ENCODE measurements around the gene CYP27C1. TPM values are rescaled to one million over a fixed set of nuclear protein-coding genes. Genes with fewer than 3 reads are reported as not detected.

The CYP27C1 gene
- polyA plus RNA-seq, 2 of the 4 experiments (the other 2 are of a cell fraction) = 2.2 to 4.6 TPM

DNA sequence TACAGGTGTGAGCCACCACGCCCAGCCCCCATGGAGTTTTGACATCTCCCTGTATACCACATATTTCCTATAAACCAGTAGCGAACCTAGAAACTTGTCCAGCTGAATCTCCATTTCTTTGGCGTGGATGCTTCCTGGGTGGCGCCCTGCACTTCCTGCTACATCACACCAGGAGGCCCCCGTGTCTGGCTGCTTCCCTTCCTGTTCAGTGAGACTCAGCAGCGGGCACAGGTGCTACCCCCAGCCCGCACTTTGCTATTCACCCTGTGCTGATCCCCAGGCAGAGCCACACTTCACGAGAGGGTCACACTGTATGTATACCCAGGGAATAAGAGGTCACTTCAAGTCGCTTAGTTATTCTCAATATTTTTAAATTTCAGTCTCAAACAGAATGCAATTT lies 35.0 kb downstream of the CYP27C1 start:
- FAIRE-seq (no peak), ATAC-seq (peak in 1 of 2 experiments; percentile 44; a peak in 1 of 6 replicates), DNase-seq (ENCODE audit: low read depth in 1 of 2, low spot score in 1 of 2) (no peak)
- WGBS (ENCODE audit: missing lambda C conversion rate) = 78% methylated on average over 9 of the region's 9 CpGs
- Histone ChIP-seq H3K4me1 (no peaks in the 10 kb centered on the region), H3K27ac (no peak overlapping the region), H3K4me3 (no peak overlapping the region), H3K9me3 (peaks cover 5% of the 10 kb centered on the region; the same call in 1 of the 3 replicates), H3K4me2 (no peak overlapping the region)
- no peak for TF ChIP-seq POLR2AphosphoS2 (conservative IDR thresholded peaks at IDR 0.05; ENCODE audit: low read length)
- TF ChIP-seq, protein P1, sequence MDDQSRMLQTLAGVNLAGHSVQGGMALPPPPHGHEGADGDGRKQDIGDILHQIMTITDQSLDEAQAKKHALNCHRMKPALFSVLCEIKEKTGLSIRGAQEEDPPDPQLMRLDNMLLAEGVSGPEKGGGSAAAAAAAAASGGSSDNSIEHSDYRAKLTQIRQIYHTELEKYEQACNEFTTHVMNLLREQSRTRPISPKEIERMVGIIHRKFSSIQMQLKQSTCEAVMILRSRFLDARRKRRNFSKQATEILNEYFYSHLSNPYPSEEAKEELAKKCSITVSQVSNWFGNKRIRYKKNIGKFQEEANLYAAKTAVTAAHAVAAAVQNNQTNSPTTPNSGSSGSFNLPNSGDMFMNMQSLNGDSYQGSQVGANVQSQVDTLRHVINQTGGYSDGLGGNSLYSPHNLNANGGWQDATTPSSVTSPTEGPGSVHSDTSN (IDR thresholded peaks at IDR 0.05) = no peak
- no peak for TF ChIP-seq NPAS2 (CRISPR knock-in tag; IDR thresholded peaks at IDR 0.05; ENCODE audit: borderline replicate concordance)
- TF ChIP-seq, protein P2, sequence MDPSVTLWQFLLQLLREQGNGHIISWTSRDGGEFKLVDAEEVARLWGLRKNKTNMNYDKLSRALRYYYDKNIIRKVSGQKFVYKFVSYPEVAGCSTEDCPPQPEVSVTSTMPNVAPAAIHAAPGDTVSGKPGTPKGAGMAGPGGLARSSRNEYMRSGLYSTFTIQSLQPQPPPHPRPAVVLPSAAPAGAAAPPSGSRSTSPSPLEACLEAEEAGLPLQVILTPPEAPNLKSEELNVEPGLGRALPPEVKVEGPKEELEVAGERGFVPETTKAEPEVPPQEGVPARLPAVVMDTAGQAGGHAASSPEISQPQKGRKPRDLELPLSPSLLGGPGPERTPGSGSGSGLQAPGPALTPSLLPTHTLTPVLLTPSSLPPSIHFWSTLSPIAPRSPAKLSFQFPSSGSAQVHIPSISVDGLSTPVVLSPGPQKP (IDR thresholded peaks at IDR 0.05; ENCODE audit: low read depth, low read length) = no peak
- POLR2A ChIA-PET = no interaction called here
- CTCF ChIA-PET = interaction anchor here (1.1 to 3.1 kb wide), 3 partner anchors 11 to 22 kb away, joined by 3 to 14 read pairs (median 6); no protein-coding TSS in a partner anchor

DNA sequence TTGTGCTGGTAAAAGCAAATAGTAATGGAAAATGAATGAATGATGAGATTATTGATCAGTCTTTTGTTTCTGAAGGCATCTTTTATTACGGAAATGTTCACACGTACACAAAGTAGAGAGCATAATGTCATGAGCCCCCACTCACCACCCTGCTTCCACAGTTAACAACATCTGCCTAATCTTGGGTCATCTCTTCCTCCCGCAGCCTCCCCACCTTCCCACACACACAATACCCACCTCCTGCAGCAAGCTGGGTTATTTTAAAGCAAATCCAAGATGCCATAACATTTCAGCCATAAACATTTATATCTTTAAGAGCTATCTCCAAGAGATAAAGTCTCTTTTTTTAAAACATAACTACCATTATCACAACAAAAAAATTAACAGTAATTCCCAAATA lies 36.3 kb downstream of the CYP27C1 start:
- TF ChIP-seq RFX5 (IDR thresholded peaks at IDR 0.05) (no peak), RAD21 (conservative IDR thresholded peaks at IDR 0.05 in 1 of 2, IDR thresholded peaks at IDR 0.05 in 1 of 2) (no peak), BHLHE40 (IDR thresholded peaks at IDR 0.05; ENCODE audit: low read depth, low read length) (no peak), KDM5A (IDR thresholded peaks at IDR 0.05) (no peak), HDAC2 (IDR thresholded peaks at IDR 0.05) (no peak), FOXS1 (CRISPR knock-in tag; IDR thresholded peaks at IDR 0.05) (no peak), TP53 (CRISPR knock-in tag; IDR thresholded peaks at IDR 0.05) (no peak), SMC3 (IDR thresholded peaks at IDR 0.05) (no peak), NFE2L2 (conservative IDR thresholded peaks at IDR 0.05; ENCODE audit: low read length) (no peak)
- TF ChIP-seq, protein P3, sequence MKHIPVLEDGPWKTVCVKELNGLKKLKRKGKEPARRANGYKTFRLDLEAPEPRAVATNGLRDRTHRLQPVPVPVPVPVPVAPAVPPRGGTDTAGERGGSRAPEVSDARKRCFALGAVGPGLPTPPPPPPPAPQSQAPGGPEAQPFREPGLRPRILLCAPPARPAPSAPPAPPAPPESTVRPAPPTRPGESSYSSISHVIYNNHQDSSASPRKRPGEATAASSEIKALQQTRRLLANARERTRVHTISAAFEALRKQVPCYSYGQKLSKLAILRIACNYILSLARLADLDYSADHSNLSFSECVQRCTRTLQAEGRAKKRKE (CRISPR knock-in tag; IDR thresholded peaks at IDR 0.05; ENCODE audit: low read depth) = no peak
- no peak overlapping the region for H3K4me3 ChIP-seq
- H3K4me2 ChIP-seq = no peak overlapping the region
- ChIA-PET CTCF (interaction anchor here (1.1 to 3.1 kb wide), 3 partner anchors 10 to 21 kb away, joined by 3 to 14 read pairs (median 9); no protein-coding TSS in a partner anchor), POLR2A (no interaction called here)
- peaks cover 9% of the 10 kb centered on the region; the same call in 1 of the 3 replicates for H3K9me3 ChIP-seq
- no peak for FAIRE-seq
- 88% methylated on average over 3 of the region's 3 CpGs for WGBS (ENCODE audit: missing lambda C conversion rate)
- no peak for DNase-seq (ENCODE audit: low read depth in 1 of 2, low spot score in 1 of 2)
- H3K4me1 ChIP-seq = no peaks in the 10 kb centered on the region
- ATAC-seq = no peak
- H3K27ac ChIP-seq = no peak overlapping the region

DNA sequence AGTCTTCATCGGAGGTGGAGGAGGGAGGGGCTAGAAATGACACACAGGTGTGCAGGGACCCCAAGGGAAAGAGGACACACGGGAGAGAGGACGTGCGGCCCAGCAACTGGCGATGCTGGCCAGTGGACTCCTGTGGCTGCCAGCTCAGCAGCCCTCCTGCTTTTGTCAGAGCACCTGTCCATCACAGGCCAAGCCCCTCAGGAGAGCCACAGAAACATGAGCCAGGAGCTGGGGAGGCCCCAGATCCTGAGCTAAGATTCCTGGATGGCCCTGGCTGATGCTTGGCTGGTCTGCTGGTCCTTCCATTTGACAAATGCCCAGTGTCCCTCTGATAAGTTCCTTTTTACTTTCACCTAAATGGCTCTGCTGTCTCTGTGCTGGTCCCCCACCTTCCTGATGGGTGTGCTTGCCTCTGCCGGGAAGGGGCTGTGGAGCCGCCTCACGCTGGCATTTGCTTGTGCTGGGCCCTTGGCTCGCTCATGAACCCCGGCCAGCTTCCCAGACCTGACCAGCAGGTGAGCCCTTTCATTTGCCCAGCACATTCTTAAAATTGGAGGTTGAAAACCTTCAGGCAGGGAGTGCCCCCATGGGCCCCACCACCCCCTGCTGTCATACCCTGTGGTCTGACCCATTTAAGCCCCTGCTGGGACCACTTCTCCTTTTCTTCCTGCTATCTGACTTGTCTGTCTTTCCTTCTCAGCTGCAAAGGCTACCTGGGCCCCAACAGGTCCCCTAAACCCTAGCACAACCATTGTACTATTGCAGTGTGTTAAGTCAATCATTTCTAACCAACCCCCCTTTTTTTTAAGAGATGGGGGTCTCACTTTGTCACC lies 37.3 kb downstream of the CYP27C1 start:
- peaks cover 9% of the 10 kb centered on the region; the same call in 1 of the 3 replicates for H3K9me3 ChIP-seq
- no peak overlapping the region for H3K27ac ChIP-seq
- H3K4me1 ChIP-seq = no peaks in the 10 kb centered on the region
- H3K4me3 ChIP-seq = no peak overlapping the region
- TF ChIP-seq HOXB5 (CRISPR knock-in tag; IDR thresholded peaks at IDR 0.05) = no peak
- no peak for TF ChIP-seq NPAS2 (CRISPR knock-in tag; IDR thresholded peaks at IDR 0.05; ENCODE audit: borderline replicate concordance)
- no peak for TF ChIP-seq HOXA7 (CRISPR knock-in tag; IDR thresholded peaks at IDR 0.05)
- ATAC-seq = no peak; a peak in 2 of 6 replicates
- no peak for DNase-seq (ENCODE audit: low read depth in 1 of 2, low spot score in 1 of 2)
- WGBS (ENCODE audit: missing lambda C conversion rate) = 80% methylated on average over 10 of the region's 10 CpGs
- FAIRE-seq = no peak
- ChIA-PET CTCF (interaction anchor here (2.3 kb wide), 1 partner anchor 15 kb away, joined by 9 read pairs; no protein-coding TSS in a partner anchor), POLR2A (no interaction called here)
- no peak overlapping the region for H3K4me2 ChIP-seq
